WTC11 (cell line): ENCODE measurements around the gene FOXQ1. TPM values are rescaled to one million over a fixed set of nuclear protein-coding genes. Genes with fewer than 3 reads are reported as not detected.

ENCODE experiments used
- ATAC-seq: fragments of 200-7000 bp; cut with Tn5 transposase; 2 replicates; pipeline ENCODE4 v1.10.0; 2021; ENCODE audit warnings: mild to moderate bottlenecking, moderate library complexity
- CTCF ChIA-PET: fragments of 300-600 bp; sonication (Branson Sonifier 250); formaldehyde crosslinking; loops from one replicate; lab custom pipeline; 2021; ENCODE audit warnings: antibody characterized with exemption; lab: Charles Lee
- POLR2A ChIA-PET: fragments of 350-600 bp; sonication (Branson Sonifier 250); formaldehyde crosslinking; loops from one replicate; lab custom pipeline; 2021; ENCODE audit warnings: antibody characterized with exemption; lab: Charles Lee
- DNase-seq: peaks from one replicate; pipeline ENCODE4 v3.0.0; 2021; ENCODE audit warnings: low spot score
- H3K27ac Mint-ChIP-seq: 2 replicates; pipeline ENCODE4 v1.8.0; 2021; ENCODE audit warnings: mixed read lengths
- H3K27me3 Mint-ChIP-seq: 2 replicates; pipeline ENCODE4 v1.8.0; 2021; ENCODE audit warnings: low read depth, mild to moderate bottlenecking, moderate library complexity, mixed read lengths
- H3K36me3 Mint-ChIP-seq: 2 replicates; pipeline ENCODE4 v1.8.0; 2021; ENCODE audit warnings: mixed read lengths
- H3K4me1 Mint-ChIP-seq: 2 replicates; pipeline ENCODE4 v1.8.0; 2022; ENCODE audit warnings: mixed read lengths
- H3K4me3 Mint-ChIP-seq: 2 replicates; pipeline ENCODE4 v1.8.0; 2021; ENCODE audit warnings: mild to moderate bottlenecking, moderate library complexity, mixed read lengths
- H3K9me3 Mint-ChIP-seq: 2 replicates; pipeline ENCODE4 v1.8.0; 2021; ENCODE audit warnings: mixed read lengths
- ATF6 ChIP-seq: sonication (generic); formaldehyde crosslinking; IDR thresholded peaks from 2 replicates; pipeline ENCODE4 v1.8.1; 2023; ENCODE audit warnings: mild to moderate bottlenecking, missing genetic modification reagents
- CREM ChIP-seq: sonication (generic); formaldehyde crosslinking; IDR thresholded peaks from 2 replicates; pipeline ENCODE4 v1.8.1; 2022; ENCODE audit warnings: mild to moderate bottlenecking, missing genetic modification reagents, moderate library complexity
- ETV6 ChIP-seq: sonication (generic); formaldehyde crosslinking; IDR thresholded peaks from 2 replicates; pipeline ENCODE4 v1.8.1; 2022; ENCODE audit warnings: mild to moderate bottlenecking, missing genetic modification reagents
- FOXJ3 ChIP-seq: sonication (generic); formaldehyde crosslinking; IDR thresholded peaks from 2 replicates; pipeline ENCODE4 v1.9.0; 2021; ENCODE audit warnings: missing genetic modification reagents, mild to moderate bottlenecking, borderline replicate concordance
- MLX ChIP-seq: sonication (generic); formaldehyde crosslinking; IDR thresholded peaks from 2 replicates; pipeline ENCODE4 v1.8.1; 2023; ENCODE audit warnings: mild to moderate bottlenecking, missing genetic modification reagents, moderate library complexity
- MXD4 ChIP-seq: fragments of 250-450 bp; sonication (Bioruptor Pico); IDR thresholded peaks from 2 replicates; pipeline ENCODE4 v1.8.0; 2021; ENCODE audit warnings: mild to moderate bottlenecking, moderate library complexity, borderline replicate concordance
- NR2C2 ChIP-seq: sonication (generic); formaldehyde crosslinking; IDR thresholded peaks from 2 replicates; pipeline ENCODE4 v1.8.0; 2022; ENCODE audit warnings: mild to moderate bottlenecking, missing genetic modification reagents
- PRDM15 ChIP-seq: sonication (generic); formaldehyde crosslinking; IDR thresholded peaks from 2 replicates; pipeline ENCODE4 v1.8.0; 2022; ENCODE audit warnings: missing genetic modification reagents
- PREB ChIP-seq: sonication (generic); formaldehyde crosslinking; IDR thresholded peaks from 2 replicates; pipeline ENCODE4 v1.8.1; 2022; ENCODE audit warnings: mild to moderate bottlenecking, missing genetic modification reagents, moderate library complexity, borderline replicate concordance
- RORB ChIP-seq: fragments of 250-450 bp; sonication (Bioruptor Pico); IDR thresholded peaks from 2 replicates; pipeline ENCODE4 v1.9.0; 2021; ENCODE audit warnings: mild to moderate bottlenecking
- TCF7 ChIP-seq: sonication (generic); formaldehyde crosslinking; IDR thresholded peaks from 2 replicates; pipeline ENCODE4 v1.8.0; 2022; ENCODE audit warnings: mild to moderate bottlenecking, low read depth, missing genetic modification reagents, moderate library complexity
- TP53 ChIP-seq: sonication (generic); formaldehyde crosslinking; IDR thresholded peaks from 2 replicates; pipeline ENCODE4 v1.8.1; 2023; ENCODE audit warnings: mild to moderate bottlenecking, missing genetic modification reagents
- USF1 ChIP-seq: sonication (generic); formaldehyde crosslinking; IDR thresholded peaks from 2 replicates; pipeline ENCODE4 v1.8.0; 2022; ENCODE audit warnings: mild to moderate bottlenecking, missing genetic modification reagents
- ZBTB21 ChIP-seq: sonication (generic); formaldehyde crosslinking; IDR thresholded peaks from 2 replicates; pipeline ENCODE4 v1.8.1; 2023; ENCODE audit warnings: mild to moderate bottlenecking, missing genetic modification reagents, borderline replicate concordance
- ZBTB43 ChIP-seq: sonication (generic); formaldehyde crosslinking; IDR thresholded peaks from 2 replicates; pipeline ENCODE4 v1.8.1; 2023; ENCODE audit warnings: mild to moderate bottlenecking, missing genetic modification reagents
- ZNF532 ChIP-seq: fragments of 250-450 bp; sonication (Bioruptor Pico); IDR thresholded peaks from 2 replicates; pipeline ENCODE4 v1.9.0; 2021; ENCODE audit warnings: mild to moderate bottlenecking, borderline replicate concordance
- ZNF671 ChIP-seq: fragments of 250-450 bp; sonication (Bioruptor Pico); IDR thresholded peaks from 2 replicates; pipeline ENCODE4 v1.8.0; 2021; ENCODE audit warnings: mild to moderate bottlenecking
- total RNA-seq: library from RNA; stranded (reverse); gene quantifications from 3 replicates; pipeline ENCODE4 v1.2.3, GENCODE V29; 2021

The FOXQ1 gene
- total RNA-seq, 1 experiment from 2014 or later = 0.35 TPM

GRCh38 chr6:1337791-1338190 is 25.9 kb downstream of the FOXQ1 start:
- no peak for TF ChIP-seq ETV6 (CRISPR knock-in tag)
- TF ChIP-seq RORB (CRISPR knock-in tag) = no peak
- TF ChIP-seq MXD4 (CRISPR knock-in tag) = no peak
- no peak for TF ChIP-seq FOXJ3 (CRISPR knock-in tag)
- no peak for TF ChIP-seq CREM (CRISPR knock-in tag)
- no peak for TF ChIP-seq ZBTB21 (CRISPR knock-in tag)
- TF ChIP-seq PRDM15 (CRISPR knock-in tag) = no peak
- TF ChIP-seq, all 79 proteins: peak for 0
- Mint-ChIP-seq H3K4me1 (peaks cover 34% of the 10 kb centered on the region), H3K36me3 (no peaks in the 10 kb centered on the region), H3K9me3 (no peaks in the 10 kb centered on the region), H3K27ac (no peak overlapping the region), H3K27me3 (0 out of 2 replicates have a peak, but pooled peaks cover 3% of the 10 kb centered on the region), H3K4me3 (no peak overlapping the region)
- ChIA-PET POLR2A (no interaction called here), CTCF (no interaction called here)
- DNase-seq = no peak
- no peak for ATAC-seq

GRCh38 chr6:1346101-1346500 is 34.2 kb downstream of the FOXQ1 start:
- H3K27me3 Mint-ChIP-seq = peaks cover 4% of the 10 kb centered on the region
- no peak for ATAC-seq
- DNase-seq = no peak
- H3K36me3 Mint-ChIP-seq = peaks cover 36% of the 10 kb centered on the region
- no peak overlapping the region for H3K27ac Mint-ChIP-seq
- TF ChIP-seq USF1 (CRISPR knock-in tag) (no peak), ZNF671 (CRISPR knock-in tag) (no peak), ZBTB43 (CRISPR knock-in tag) (no peak)
- TF ChIP-seq, all 79 proteins: peak for 0
- peaks cover 38% of the 10 kb centered on the region for H3K4me1 Mint-ChIP-seq
- POLR2A ChIA-PET = no interaction called here
- H3K9me3 Mint-ChIP-seq = peaks cover 37% of the 10 kb centered on the region
- CTCF ChIA-PET = interaction anchor here (0.7 to 1.4 kb wide), 4 partner anchors 10 to 91 kb away, joined by 3 to 7 read pairs (median 4); no protein-coding TSS in a partner anchor
- H3K4me3 Mint-ChIP-seq = no peak overlapping the region

- H3K4me3 Mint-ChIP-seq = no peak overlapping the region
- CTCF ChIA-PET = interaction anchor here (0.7 to 1.4 kb wide), 5 partner anchors 10 to 177 kb away, joined by 3 to 7 read pairs (median 4); no protein-coding TSS in a partner anchor
- no peak for TF ChIP-seq FOXJ3 (CRISPR knock-in tag)
- no peak for TF ChIP-seq NR2C2 (CRISPR knock-in tag)
- TF ChIP-seq TCF7 (CRISPR knock-in tag) = no peak
- no peak for TF ChIP-seq PREB (CRISPR knock-in tag)
- TF ChIP-seq TP53 (CRISPR knock-in tag) = no peak
- TF ChIP-seq ATF6 (CRISPR knock-in tag) = no peak
- TF ChIP-seq ZNF532 (CRISPR knock-in tag) = no peak
- no peak for TF ChIP-seq MLX
These were observed 34.7 kb downstream of the FOXQ1 start for GRCh38 chr6:1346558-1347091.

More at GRCh38 chr6:1346558-1347091, 34.7 kb downstream of the FOXQ1 start:
- Mint-ChIP-seq H3K4me1 (peaks cover 38% of the 10 kb centered on the region), H3K9me3 (peaks cover 43% of the 10 kb centered on the region), H3K27me3 (peaks cover 4% of the 10 kb centered on the region), H3K27ac (no peak overlapping the region), H3K36me3 (peaks cover 41% of the 10 kb centered on the region)
- DNase-seq (no peak), ATAC-seq (no peak)
- POLR2A ChIA-PET = no interaction called here
